HEK293T (cell line): Measurements from ENCODE around the gene ARHGEF39.

Experiments used
- CTCF ChIA-PET: fragments of 350-600 bp; formaldehyde crosslinking; extraction: SDS; loops from one replicate; lab custom pipeline; 2021; ENCODE audit warnings: antibody characterized with exemption, inconsistent platforms; lab: Yijun Ruan, JAX
- POLR2A ChIA-PET: fragments of 350-600 bp; formaldehyde crosslinking; extraction: SDS; loops from one replicate; lab custom pipeline; 2020; ENCODE audit warnings: antibody characterized with exemption, inconsistent platforms; lab: Yijun Ruan, JAX
- DNase-seq: peaks from one replicate; pipeline ENCODE4 v3.0.0; 2012; ENCODE audit warnings: mixed read lengths; ENCODE audit errors: extremely low spot score
- ARNT ChIP-seq: fragments of 450-650 bp; IDR thresholded peaks from 2 replicates; pipeline ENCODE4 v1.6.1; 2017; ENCODE audit warnings: mild to moderate bottlenecking
- BHLHE40 ChIP-seq: fragments of 450-650 bp; IDR thresholded peaks from 2 replicates; pipeline ENCODE4 v1.6.1; 2016; ENCODE audit warnings: mild to moderate bottlenecking, moderate library complexity, borderline replicate concordance
- CTBP1 ChIP-seq: fragments of 450-650 bp; IDR thresholded peaks from 2 replicates; pipeline ENCODE4 v1.6.1; 2016; ENCODE audit warnings: borderline replicate concordance
- ELF4 ChIP-seq: fragments of 450-650 bp; IDR thresholded peaks from 2 replicates; pipeline ENCODE4 v1.6.1; 2017; ENCODE audit warnings: antibody characterized with exemption
- FOXA1 ChIP-seq: fragments of 450-650 bp; IDR thresholded peaks from 2 replicates; pipeline ENCODE4 v1.6.1; 2016; ENCODE audit warnings: mild to moderate bottlenecking
- FOXK2 ChIP-seq: fragments of 450-650 bp; IDR thresholded peaks from 2 replicates; pipeline ENCODE4 v1.6.1; 2016; ENCODE audit warnings: mild to moderate bottlenecking
- FOXM1 ChIP-seq: fragments of 450-650 bp; IDR thresholded peaks from 2 replicates; pipeline ENCODE4 v1.6.1; 2017; ENCODE audit warnings: mild to moderate bottlenecking, borderline replicate concordance
- HDGF ChIP-seq: fragments of 450-650 bp; IDR thresholded peaks from 2 replicates; pipeline ENCODE4 v1.6.1; 2017; ENCODE audit warnings: antibody characterized with exemption, borderline replicate concordance
- L3MBTL2 ChIP-seq: fragments of 450-650 bp; conservative IDR thresholded peaks from 2 replicates; pipeline ENCODE4 v1.6.1; 2016; ENCODE audit warnings: mild to moderate bottlenecking
- LEF1 ChIP-seq: fragments of 450-650 bp; IDR thresholded peaks from 2 replicates; pipeline ENCODE4 v1.6.1; 2017; ENCODE audit warnings: mild to moderate bottlenecking, borderline replicate concordance
- NFRKB ChIP-seq: fragments of 450-650 bp; IDR thresholded peaks from 2 replicates; pipeline ENCODE4 v1.6.1; 2016; ENCODE audit warnings: mild to moderate bottlenecking, moderate library complexity
- PKNOX1 ChIP-seq: fragments of 450-650 bp; IDR thresholded peaks from 2 replicates; pipeline ENCODE4 v1.6.1; 2016
- SP1 ChIP-seq: fragments of 450-650 bp; IDR thresholded peaks from 2 replicates; pipeline ENCODE4 v1.6.1; 2017
- SUZ12 ChIP-seq: fragments of 450-650 bp; IDR thresholded peaks from 2 replicates; pipeline ENCODE4 v1.6.1; 2016; ENCODE audit warnings: mild to moderate bottlenecking
- TARDBP ChIP-seq: fragments of 450-650 bp; IDR thresholded peaks from 2 replicates; pipeline ENCODE4 v1.6.1; 2016
- ZNF384 ChIP-seq: fragments of 450-650 bp; IDR thresholded peaks from 2 replicates; pipeline ENCODE4 v1.6.1; 2016

ARHGEF39 gene

GRCh38 chr9:35689542-35690293, 24.7 kb upstream of the ARHGEF39 start, which contains the start of gene TPM2:
TPM2 (minus strand) TSS chr9:35689925; CDS start chr9:35689817, 108 bp downstream.
- POLR2A ChIA-PET: interaction anchor here (1.2 to 1.9 kb wide), 2 partner anchors 25 to 32 kb away, joined by 3 to 14 read pairs; partner anchors contain the start of genes ARHGEF39, CCDC107 and RMRP
- DNase-seq: no peak
- CTCF ChIA-PET: no interaction called here
- no peak for TF ChIP-seq SUZ12
- TF ChIP-seq PKNOX1: peak; percentile 38; the same call in 1 of the 2 replicates

DNA sequence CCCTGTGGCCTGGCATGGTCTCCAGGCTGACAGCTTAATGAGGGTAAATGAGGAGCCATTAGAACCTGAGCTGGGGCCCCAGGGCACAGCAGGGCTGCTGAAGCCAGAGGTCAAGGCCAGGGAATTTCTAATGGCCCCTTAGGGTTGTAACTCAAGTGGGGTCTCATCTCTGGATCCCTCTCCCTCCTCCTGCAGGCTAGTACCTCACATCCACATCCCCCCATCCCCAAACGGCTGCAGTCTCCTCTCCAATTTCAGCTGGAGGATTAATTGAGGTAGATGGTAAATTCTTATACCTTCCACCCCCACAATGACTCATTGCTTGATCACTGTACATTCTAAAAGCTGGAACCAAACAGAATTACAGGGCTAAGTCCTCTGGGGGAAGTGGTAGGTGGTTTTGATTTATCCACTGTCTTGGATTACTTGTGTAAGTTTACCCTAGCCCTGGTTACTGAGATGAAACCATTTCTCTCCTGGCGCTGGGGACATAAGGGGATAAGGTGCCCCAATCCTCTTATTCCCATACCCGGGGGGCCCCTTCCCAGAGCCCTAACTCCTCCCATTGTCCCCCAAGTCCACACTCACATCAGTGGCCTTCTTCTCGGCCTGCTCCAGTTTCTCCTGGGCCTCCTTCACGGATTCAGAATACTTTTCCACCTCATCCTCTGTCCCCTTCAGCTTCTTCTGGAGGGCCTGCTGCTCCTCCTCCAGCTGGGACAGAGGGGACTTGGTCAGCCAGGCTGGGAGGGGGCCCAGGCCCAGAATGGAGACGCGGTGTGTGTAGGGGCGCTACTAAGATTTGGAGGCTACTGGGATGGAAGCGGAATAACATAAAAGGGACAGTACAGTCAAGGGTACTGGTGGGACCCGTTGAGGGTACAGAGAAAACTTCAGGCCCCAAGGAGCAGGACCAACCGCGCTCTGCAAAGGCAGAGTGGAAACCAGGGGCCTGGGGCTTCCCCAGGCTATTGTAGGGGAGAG, 23.9 kb upstream of the ARHGEF39 start:
- ChIA-PET POLR2A (interaction anchor here (1.7 kb wide), 1 partner anchor 24 kb away, joined by 8 read pairs; the partner anchor contains the start of gene ARHGEF39), CTCF (interaction anchor here (0.5 to 1.8 kb wide), 2 partner anchors 7 to 149 kb away, joined by 3 to 10 read pairs; no protein-coding TSS in a partner anchor)
- TF ChIP-seq NFRKB (no peak), FOXM1 (no peak), SP1 (no peak), FOXA1 (no peak), TARDBP (no peak), ZNF384 (no peak), FOXK2 (no peak), SUZ12 (no peak), ARNT (no peak), LEF1 (no peak), CTBP1 (no peak), PKNOX1 (no peak), BHLHE40 (no peak), HDGF (no peak), L3MBTL2 (no peak), ELF4 (no peak)
- DNase-seq: no peak

GRCh38 chr9:35687972-35688557, 23.1 kb upstream of the ARHGEF39 start:
- no peak for DNase-seq
- POLR2A ChIA-PET: interaction anchor here (1.7 kb wide), 1 partner anchor 23 kb away, joined by 8 read pairs; the partner anchor contains the start of gene ARHGEF39
- TF ChIP-seq LEF1: no peak
- TF ChIP-seq FOXK2: no peak
- no peak for TF ChIP-seq ARNT
- TF ChIP-seq HDGF: no peak
- no peak for TF ChIP-seq PKNOX1
- no peak for TF ChIP-seq L3MBTL2
- no peak for TF ChIP-seq FOXM1
- TF ChIP-seq SP1: no peak
- TF ChIP-seq FOXA1: no peak
- CTCF ChIA-PET: interaction anchor here (0.5 to 1.8 kb wide), 2 partner anchors 8 to 150 kb away, joined by 3 to 10 read pairs; no protein-coding TSS in a partner anchor

GRCh38 chr9:35687306-35687705, 22.3 kb upstream of the ARHGEF39 start:
- CTCF ChIA-PET: interaction anchor here (1.8 kb wide), 1 partner anchor 9 kb away, joined by 10 read pairs; no protein-coding TSS in a partner anchor
- POLR2A ChIA-PET: interaction anchor here (1.7 kb wide), 1 partner anchor 23 kb away, joined by 8 read pairs; the partner anchor contains the start of gene ARHGEF39
- no peak for TF ChIP-seq BHLHE40
- no peak for TF ChIP-seq ZNF384
- TF ChIP-seq ELF4: no peak
- no peak for DNase-seq

- POLR2A ChIA-PET: no interaction called here
- TF ChIP-seq FOXA1 (no peak), ZNF384 (peak; percentile 88)
These were observed 21.5 kb upstream of the ARHGEF39 start for GRCh38 chr9:35686222-35687203.

More at GRCh38 chr9:35686222-35687203, 21.5 kb upstream of the ARHGEF39 start:
- CTCF ChIA-PET: interaction anchor here (1.2 kb wide), 1 partner anchor 10 kb away, joined by 3 read pairs; no protein-coding TSS in a partner anchor
- no peak for DNase-seq
